HG02798 (cell line): Measurements from ENCODE around the gene INHA.

Experiments used
- ATAC-seq: cut with Tn5 transposase; IDR thresholded peaks from one replicate; pipeline ENCODE4 v1.9.1; 2021; ENCODE audit warnings: mild to moderate bottlenecking; ENCODE audit not compliant: unreplicated experiment, poor library complexity

The INHA gene

GRCh38 chr2:219571311-219572236, 536 bp upstream of the INHA start, which contains the start of gene OBSL1:
TSS of gene OBSL1 (minus strand) at chr2:219571539. CDS start at chr2:219571232, 307 bp downstream.
- no peak for ATAC-seq

GRCh38 chr2:219573166-219573565, 1.1 kb downstream of the INHA start:
- no peak for ATAC-seq

GRCh38 chr2:219574484-219575311, 2.6 kb downstream of the INHA start:
- no peak for ATAC-seq

GRCh38 chr2:219575566-219576504, 3.7 kb downstream of the INHA start:
- ATAC-seq, result no peak

- no peak for ATAC-seq
Measured at GRCh38 chr2:219576505-219577388, 4.6 kb downstream of the INHA start.

GRCh38 chr2:219578811-219579613, 6.9 kb downstream of the INHA start:
- no peak for ATAC-seq

- no peak for ATAC-seq
Measured at GRCh38 chr2:219581346-219581745, 9.2 kb downstream of the INHA start.

GRCh38 chr2:219591091-219591490, 19.0 kb downstream of the INHA start:
- no peak for ATAC-seq

- no peak for ATAC-seq
Measured at GRCh38 chr2:219592736-219593135, 20.6 kb downstream of the INHA start.

GRCh38 chr2:219593154-219593553, 21.0 kb downstream of the INHA start:
- no peak for ATAC-seq

- no peak for ATAC-seq
Measured at GRCh38 chr2:219595256-219595655, 23.1 kb downstream of the INHA start.

GRCh38 chr2:219596954-219597551, 24.9 kb downstream of the INHA start:
- peak; percentile 6 for ATAC-seq

GRCh38 chr2:219597552-219598307, 25.6 kb downstream of the INHA start, which contains the start of gene STK11IP:
TSS of gene STK11IP (plus strand) at chr2:219597857. CDS start at chr2:219598120, 263 bp downstream.
- ATAC-seq, result peak; percentile 92

GRCh38 chr2:219598308-219599078, 26.4 kb downstream of the INHA start:
- ATAC-seq, result no peak

- ATAC-seq, result no peak
Measured at GRCh38 chr2:219603771-219604170, 31.7 kb downstream of the INHA start.

- ATAC-seq, result no peak
Measured at GRCh38 chr2:219605607-219605954, 33.5 kb downstream of the INHA start.
